ENCODE results near the gene SORCS2.

Gene SORCS2

DNA sequence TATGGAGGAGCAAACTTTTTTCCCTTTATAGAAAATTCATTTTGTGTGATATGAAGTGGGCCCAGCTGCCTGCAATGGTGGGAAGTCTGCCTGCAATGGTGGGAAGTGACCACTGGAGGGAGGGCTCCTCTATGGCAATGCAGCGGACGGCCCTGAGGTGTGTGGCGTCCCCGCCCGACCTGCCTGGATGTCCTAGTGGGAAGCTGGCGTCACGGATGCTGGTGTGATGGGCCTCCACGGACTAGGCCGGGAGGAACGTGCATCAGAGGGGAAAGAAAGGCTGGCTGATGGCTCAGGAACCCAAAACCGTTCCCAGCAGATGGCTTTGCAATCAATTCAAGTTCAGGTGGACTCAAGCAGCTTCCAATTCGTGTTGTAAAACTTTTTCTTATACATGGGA is 569.4 kb downstream of the SORCS2 start:
- peak; percentile 46 to 58 for DNase-seq

DNA sequence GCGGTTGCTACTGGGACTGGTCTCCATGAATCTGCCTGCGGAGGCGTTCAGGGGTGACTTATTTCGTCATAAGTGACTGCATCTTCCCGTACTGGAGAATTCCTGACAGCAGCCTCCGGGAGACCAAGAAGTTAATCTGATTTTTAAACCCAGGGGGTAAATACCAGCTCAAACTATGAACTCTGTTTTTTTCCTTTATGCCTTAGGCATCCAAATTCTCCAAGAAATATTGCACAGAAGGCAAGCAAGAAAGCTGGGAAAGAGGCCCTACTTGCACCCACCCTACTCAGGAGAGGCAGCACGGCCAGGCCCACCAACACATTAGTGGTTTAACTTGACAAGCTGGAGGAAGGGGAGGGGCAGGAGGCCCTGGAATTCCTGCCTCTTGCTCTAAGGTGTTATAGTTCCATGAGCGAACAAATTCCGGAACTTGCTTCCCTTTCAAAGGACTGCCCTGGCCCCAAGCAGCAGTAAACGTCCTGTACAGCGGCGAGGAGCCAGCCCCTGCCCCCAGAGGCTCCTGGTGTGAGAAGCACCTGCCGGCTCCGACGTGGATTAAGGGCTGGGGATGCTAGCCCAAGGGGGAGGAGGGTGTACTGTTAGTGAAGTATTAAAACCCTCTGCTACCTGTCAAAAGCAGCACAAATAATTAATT is 570.2 kb downstream of the SORCS2 start:
- DNase-seq: no peak

DNA sequence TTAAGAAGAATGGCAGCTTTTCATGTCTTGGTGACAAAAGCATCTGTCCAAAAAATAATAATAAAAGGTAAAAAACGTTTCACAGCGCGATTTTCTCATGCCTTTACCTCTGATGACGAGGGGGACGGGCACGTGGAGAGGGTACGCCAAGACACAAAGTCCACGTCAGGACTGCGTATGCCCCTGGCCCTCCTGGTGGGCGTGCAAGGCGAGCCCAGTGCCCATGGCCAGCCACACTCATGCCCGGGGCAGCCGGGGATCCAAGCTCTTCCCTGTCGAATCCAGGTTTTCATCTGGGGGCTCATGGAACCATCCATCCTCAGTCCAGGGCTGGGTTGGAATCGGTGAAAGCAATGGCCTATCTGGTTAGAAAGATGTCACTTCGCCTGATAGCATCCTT is 570.8 kb downstream of the SORCS2 start:
- no peak for DNase-seq

DNA sequence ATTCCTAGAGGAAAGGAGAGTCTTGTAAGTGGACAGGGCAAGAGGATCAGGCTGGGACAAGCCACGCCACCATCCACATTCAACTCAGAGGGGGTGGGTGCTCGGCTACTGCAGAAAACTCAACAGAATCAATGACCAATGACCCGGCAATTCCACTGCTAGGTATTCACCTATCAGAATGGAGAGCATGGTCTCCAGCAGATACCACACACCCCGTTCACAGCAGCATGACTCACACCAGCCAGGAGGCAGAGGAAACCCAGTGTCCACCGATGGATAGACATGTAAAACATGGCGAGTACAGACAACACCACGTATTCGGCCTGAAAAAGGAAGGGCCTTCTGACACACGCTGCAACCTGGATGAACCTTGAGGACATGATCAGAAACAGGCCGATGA is 571.5 kb downstream of the SORCS2 start:
- no peak for DNase-seq

DNA sequence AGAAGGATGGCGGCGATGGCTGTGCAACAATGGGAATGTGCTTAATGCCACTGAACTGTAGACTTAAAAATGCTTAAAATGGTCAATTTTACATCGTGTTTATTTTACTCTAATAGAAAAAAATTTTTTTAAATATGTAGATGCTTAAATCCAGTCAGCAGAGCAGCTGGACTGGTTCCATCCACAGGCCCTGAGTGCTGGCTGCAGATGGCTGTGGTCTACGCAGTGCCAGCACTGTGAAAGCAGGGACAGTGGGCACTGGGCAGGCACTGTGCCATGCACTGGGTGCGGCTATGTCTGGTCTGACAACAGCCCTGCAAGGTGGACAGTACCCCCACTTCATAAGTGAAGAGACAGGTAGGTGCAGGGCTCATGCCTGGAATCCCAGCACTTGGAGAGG is 572.1 kb downstream of the SORCS2 start:
- DNase-seq: no peak

DNA sequence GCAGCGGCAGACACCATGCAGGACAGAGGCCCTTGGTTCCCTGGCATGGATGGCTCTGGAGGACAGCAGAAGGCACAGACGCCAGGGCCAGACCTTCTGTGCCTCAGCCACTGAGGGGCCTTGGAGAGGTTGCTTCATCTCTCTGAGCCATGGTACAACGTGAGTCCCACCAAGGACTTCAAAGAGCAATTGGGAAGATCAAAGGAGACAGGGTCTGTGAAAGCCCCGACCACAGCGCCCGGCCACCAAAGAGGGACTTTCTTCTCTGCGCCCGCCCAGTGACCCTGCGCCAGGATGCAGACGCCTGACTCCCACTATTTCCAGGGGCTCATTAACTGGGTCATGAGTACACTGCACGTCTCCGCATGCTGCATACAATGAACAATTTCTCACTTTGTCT is 573.3 kb downstream of the SORCS2 start:
- no peak for DNase-seq

DNA sequence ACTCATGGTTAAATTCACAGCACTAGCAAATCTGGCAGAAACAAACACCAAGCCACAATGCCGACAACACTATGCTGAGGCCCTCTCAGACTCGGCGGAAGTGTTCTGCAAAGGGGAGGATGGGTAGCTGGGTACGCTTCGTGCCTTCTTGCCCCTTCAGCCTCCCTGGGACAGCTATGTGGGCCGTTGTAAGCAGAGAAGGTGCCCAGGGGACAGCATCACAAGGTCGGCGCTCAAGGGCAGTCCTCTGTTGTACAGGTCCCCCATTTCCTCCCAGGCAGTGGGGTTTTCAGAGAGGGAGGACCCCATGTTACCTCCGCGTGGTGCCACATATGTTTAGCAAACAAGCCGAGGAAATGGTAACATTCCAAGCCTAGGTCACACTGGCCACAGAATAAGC is 573.7 kb downstream of the SORCS2 start:
- DNase-seq: no peak

DNA sequence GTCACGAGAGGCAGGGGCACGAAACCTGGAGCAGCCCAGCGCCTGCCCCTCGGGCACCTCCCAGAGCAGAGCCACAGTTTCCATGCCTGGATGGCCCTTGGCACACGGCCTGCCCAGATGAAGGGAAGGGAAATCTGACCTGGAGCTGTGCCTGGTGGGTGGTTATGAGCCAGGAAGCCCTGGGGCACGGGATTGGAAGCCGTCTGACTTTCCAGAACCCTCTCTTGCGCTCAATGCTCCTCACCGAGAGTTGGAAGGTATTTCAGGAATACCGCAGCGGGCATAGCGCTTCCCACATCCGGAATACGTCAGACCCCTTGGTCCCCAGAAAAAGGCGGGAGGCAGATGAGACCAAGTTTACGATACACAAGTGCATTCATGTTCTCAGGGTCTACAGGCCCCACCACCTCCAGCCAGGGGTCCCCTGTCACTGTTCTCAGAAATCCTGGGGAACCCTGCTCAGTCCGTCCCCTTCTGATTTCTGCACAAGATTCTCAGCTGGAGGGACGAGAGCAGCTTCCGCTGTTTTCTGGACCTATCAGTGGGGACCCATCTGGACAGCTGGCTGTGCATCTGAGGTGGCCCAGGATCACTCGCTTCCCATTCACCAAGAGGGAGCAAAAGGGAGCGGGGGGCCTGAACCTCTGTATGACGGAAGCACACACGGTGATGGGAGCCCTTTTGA is 574.5 kb downstream of the SORCS2 start:
- DNase-seq: no peak

DNA sequence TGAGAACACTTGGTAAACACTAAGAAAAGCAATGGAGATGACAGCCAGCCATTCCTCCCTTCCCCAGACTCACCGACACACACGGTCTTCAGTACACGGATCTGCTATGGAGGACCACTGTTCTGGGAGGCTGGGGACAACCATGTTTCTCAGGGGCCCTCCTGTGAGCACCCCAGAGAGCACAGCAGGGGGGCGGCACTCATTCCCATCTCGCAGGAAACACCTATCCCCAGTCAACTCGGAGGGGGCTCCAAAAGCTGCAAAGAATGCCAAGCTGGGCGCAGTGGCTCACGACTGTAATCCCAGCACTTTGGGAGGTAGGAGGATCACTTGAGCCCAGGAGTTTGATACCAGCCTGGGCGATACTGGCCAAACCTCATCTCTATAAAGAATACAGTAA is 575.2 kb downstream of the SORCS2 start:
- no peak for DNase-seq

DNA sequence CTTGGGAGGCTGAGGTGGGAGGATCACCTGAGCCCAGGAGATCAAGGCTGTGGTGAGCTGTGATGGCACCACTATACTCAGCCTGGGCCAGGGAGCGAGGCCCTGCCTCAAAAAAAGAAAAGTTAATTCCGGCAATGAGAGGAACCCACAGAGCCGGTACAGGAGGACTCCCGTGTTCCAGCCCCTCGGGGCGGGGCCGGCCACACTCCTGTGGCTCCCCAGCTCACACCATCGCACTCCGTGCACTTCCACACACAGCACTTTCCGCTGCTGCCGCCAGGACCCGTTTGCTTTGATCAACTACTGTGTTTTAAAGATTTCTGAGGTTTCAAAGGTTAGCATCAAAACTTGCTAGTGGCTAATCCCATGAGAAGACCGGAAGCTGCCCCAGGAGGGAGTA is 575.6 kb downstream of the SORCS2 start:
- DNase-seq: no peak

DNA sequence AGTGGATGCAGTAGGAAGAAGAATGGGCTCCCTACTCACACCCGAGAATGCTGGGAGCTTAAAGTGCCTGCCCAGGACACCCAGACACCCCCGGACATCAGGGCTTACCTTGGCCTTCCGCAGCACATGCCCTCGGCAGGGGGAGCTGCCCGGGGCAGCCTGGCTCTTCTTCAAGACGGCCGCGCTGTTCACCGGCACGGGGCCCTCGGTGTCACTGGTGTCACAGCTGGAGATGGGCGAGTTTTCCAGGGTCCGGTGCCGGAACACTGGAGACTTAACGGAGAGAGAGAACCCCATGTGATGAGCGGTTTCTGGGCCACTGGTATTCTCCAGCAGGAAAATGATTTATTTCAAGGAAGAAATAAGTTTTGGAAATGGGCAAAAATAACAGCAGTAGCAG is 576.4 kb downstream of the SORCS2 start:
- no peak for DNase-seq

DNA sequence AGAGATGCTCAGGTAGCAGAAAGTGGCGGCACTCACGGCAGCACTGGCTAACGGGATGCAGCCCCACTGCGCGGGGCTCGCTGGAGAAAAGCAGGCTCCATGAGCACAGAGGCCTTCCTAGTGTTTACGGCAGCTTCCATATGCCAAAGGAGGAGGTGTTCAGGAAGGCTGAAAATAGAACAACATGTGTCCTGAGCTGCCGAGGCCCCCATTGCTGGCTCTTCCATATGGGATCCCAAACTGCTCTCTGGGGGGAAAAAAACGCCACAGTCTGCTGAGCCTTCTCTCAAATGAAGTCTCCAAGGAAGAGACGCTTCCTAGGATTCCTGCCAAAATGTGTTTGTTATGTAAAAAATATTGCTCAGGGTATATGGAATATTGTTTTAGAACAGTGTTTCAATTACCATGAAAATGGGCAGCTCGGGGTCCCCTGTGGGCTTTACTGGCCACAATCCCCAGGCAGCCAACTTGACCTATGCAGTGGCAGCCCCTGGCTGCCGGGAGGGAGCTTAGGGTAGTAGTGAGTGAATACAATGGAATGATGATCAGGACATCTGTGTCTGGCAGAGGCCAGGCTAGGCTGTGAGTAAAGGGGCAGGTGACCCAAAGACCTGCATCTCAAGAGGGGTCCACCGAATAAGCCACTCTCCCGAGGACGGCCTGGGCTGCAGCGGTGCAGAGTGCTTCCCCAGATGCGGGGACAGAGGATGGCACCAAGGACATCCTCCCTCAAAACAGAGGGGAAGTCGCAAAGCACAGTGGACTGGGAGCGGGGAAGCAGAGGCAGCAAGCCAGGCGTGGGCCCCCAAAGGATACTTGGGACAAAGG is 577.3 kb downstream of the SORCS2 start:
- DNase-seq: no peak

DNA sequence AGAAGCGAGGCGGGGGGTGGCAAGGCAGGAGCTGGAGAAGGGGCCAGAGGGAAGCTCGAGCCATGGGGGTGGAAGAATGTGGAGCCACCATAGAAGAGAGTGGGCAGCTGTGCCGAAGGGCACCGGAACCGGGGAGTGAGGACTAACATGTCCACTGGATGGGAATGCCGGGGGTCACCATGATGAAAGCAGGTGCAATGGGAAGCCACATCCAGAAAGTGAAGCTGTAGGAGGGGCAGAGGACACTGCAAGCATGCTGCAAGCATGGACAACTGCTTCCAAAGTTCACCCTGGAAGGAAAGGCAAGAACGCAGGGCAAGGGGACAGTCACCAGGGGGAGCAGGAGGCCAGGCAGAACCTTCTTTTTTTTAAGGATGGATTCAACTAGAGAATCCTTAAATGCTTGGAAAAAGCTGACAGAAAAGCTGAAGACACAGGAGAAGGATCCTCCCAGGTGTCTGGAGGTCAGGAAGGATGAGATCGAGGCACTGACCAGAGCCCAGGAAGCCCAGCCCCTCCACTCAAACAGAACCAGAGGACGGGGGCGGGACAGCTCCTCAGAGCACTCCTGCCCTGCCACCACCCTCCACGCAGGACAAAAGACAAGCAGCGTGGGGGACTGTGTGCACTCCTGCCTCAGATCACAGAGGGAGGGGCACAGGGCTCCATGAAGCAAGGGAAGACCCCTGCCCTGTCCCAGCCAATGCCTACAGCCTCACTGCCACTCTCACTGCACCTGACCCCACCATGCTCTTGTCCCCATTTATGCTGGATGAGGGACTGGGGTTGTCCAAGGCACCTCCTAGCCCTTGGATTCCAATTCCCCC is 578.1 kb downstream of the SORCS2 start:
- peak; percentile 44 to 78 for DNase-seq

DNA sequence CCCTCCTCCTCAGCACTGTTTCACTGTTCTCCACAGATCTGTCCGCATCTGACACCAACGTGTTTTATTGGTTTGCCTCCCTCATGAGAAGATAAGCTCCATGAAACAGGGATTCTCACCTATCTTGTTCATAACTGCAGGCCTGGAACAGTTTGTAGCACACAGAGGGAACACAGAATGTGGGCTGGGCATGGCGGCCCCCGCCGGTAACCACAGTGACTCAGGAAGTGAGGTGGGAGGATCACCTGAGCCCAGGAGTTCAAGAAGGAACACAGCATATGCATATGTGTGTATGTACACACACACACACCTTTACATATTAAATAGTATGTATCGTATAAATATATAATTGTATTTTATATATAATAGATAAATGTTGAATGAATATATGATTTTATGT is 578.7 kb downstream of the SORCS2 start:
- no peak for DNase-seq

DNA sequence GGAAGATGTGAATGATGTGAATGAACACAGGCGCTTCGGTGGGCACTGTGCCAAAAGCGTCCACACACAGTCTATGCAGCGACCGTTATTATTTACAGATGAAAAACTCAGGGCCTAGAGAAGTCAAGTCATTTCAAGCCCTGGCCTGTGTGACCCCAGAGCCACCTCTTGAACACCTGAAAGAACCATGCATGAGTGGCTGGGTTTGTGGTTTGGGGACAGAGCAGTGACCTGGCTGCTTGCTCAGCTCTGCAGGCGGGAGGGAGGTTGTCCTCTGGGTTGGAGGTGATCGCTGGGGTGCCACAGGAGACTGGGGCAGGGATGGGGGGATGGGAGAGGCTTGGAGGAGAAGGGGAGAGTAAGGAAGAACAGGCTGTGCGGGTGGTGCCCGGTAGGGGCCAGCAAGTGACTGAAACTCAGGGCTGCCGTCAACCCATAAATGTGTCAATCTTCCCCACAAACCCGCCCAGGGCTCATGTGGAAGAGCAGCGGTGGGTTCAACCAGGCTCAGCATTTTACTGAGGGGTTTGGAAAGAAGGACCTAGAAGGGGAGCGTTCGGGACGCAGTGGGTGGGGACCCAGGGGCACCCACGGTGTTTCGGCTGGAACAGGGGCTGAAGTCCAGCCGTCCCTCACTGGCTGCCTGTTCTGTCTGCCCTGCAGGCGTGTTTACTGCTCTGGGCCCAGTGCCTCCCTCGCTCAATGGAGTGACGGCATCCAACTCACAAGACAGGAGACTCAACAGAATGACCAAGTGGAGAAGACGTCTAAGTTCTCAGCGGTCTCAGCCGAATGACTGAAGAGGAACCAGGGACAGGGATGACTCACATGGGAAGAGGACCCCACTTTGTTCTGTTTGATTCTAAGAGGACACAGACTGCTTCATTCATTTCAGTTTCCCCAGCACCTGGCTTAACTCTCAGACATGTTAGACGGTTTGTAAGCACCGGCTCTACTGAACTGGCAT is 579.5 kb downstream of the SORCS2 start:
- no peak for DNase-seq

DNA sequence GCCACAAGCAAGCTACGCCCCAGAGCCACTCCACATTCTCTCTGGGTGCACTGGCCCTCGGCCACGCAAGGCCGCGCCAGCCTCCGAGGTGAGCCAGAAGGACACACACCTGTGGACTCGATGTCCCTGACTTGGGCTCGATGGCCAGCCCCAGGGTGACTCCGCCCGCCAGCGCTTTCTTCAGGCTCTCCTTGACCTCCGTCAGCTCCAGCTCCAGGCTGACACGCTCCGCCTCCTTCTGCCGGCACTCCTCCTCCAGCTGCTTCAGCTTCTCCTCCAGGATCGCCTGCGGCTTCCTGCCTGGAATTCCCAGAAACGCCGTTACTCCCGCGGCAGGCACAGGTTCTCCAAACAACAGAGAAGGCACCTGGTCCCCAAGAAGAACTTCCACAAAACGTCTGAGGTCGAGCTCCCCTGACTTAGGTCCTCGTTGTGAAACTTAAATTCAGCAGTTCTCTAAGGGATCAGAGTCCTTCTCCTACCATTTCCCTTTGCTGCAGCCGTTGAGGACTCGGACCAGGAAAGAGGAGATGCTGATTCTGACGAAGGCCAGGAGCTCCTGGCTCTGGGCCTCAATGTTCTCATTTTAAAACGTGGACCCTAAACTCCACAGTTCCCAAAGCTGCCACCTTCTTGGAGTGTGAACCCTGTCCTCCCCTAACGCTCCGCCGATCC is 580.5 kb downstream of the SORCS2 start:
- DNase-seq: no peak

DNA sequence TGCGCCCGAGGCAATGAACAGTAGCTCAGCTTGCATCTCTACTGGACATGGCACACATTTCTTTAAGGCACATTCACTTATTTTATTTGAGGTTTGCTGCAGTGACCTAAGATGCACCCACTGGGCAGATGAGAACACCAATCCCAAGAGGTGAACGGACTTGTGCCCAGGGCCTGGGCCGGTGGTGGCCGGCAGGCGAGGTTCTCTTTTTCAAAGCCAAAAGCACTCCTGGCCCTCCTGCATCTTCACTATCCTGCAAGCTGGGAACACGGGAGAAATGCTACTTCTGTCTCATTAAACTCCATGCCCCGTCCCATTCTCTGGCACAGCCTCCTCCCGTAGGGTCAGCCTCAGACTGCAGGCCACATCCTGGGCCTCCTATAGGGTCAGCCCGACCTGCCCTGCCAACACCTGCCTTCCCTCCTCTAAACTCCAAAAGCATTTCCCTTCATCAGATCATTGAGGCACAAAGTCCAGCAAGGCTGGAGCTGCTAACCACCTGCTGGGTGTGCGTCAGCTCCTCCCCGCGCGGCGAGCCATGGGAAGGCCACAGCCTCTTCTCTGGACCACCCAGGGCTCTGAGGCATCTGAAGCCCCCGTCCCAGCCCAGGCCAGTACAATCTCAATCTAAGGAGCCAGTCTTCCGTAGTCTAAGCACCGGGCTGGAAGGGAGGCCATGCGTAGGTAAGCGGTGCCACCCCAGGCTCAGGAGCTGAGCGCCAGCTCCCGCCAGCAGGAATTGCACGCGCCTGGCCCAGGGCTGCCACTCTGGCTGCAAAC is 581.3 kb downstream of the SORCS2 start:
- no peak for DNase-seq

DNA sequence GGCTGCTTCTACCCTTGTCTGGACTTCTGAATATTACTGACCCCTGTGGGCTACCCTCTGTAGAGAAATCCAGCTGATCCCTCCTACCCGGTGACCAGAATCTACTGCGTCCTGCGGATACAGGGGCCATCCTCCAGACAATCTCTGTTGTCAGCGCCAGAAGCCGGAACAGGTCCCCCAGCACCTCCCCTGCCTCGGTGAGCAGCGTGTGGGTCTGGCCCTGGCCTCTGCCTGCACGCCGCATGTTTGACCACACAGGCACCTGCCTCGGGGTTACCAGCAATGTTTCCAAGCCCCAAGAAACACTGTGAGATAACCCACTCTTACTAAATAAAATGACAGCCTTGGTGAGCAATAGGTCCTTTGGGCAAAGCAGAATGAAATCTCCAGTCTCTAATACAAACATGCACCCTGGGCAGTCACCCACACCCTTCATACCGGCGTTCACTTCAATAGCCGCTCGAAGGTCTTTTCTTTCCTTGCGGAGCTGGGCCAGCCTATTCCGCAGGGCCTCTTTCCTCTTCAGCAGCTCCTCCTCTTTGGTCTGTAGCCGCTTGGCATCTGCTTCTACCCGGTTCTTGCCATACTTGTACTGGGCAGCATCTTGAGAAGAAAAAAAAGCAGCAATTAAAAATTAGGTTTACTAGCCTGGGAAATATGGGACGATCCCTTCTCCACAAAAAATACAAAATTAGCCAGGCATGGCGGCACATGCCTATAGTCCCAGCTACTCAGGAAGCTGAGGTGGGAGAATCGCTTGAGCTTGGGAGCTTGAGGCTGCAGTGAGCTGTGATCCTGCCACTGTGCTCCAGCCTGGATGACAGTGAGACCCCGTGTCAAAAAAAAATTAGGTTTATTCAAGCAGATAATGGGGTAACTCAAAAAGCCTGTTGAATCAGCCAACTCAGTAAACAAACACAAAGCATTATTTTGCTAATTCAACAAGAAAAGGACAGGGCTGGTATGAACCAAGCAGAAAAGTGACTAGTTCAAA is 582.3 kb downstream of the SORCS2 start:
- DNase-seq: no peak

DNA sequence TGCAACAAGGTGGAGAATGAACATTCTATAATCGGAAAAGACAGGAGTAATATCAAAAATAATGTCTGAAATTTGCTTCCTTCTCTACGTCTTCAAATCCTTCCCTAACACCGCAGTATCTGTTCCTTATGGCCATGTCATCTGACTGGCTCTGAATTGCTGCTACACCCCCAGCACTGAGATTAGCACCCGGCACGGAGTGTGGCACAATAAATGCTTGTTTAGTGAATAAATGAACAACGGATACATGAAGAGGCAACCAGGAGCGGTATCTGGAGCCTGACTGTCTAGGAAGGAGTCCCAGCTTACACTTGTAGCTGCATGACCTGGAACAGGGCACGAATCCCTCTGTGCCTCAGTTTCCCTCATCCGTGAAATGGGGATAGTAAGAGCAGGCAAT is 583.1 kb downstream of the SORCS2 start:
- no peak for DNase-seq
